IPS-15b (cell line): Measurements from ENCODE around the gene KCNH3.

Experiments used
- H3K27me3 ChIP-seq: one replicate; pipeline ENCODE4 v1.6.1; 2013; ENCODE audit warnings: low read length; ENCODE audit not compliant: control insufficient read depth, insufficient read depth
- H3K36me3 ChIP-seq: one replicate; pipeline ENCODE4 v1.6.1; 2013; ENCODE audit warnings: low read length; ENCODE audit not compliant: control insufficient read depth, insufficient read depth
- H3K4me1 ChIP-seq: one replicate; pipeline ENCODE4 v1.6.1; 2013; ENCODE audit warnings: mild to moderate bottlenecking, low read length; ENCODE audit not compliant: control insufficient read depth, insufficient read depth
- H3K4me3 ChIP-seq: one replicate; pipeline ENCODE4 v1.5.1; 2013; ENCODE audit warnings: low read depth, low read length
- H3K9ac ChIP-seq: one replicate; pipeline ENCODE4 v1.6.1; 2013; ENCODE audit warnings: low read depth, mild to moderate bottlenecking, low read length
- H3K9me3 ChIP-seq: one replicate; pipeline ENCODE4 v1.6.1; 2013; ENCODE audit warnings: mild to moderate bottlenecking, low read length; ENCODE audit not compliant: control insufficient read depth, insufficient read depth

Gene KCNH3, protein sequence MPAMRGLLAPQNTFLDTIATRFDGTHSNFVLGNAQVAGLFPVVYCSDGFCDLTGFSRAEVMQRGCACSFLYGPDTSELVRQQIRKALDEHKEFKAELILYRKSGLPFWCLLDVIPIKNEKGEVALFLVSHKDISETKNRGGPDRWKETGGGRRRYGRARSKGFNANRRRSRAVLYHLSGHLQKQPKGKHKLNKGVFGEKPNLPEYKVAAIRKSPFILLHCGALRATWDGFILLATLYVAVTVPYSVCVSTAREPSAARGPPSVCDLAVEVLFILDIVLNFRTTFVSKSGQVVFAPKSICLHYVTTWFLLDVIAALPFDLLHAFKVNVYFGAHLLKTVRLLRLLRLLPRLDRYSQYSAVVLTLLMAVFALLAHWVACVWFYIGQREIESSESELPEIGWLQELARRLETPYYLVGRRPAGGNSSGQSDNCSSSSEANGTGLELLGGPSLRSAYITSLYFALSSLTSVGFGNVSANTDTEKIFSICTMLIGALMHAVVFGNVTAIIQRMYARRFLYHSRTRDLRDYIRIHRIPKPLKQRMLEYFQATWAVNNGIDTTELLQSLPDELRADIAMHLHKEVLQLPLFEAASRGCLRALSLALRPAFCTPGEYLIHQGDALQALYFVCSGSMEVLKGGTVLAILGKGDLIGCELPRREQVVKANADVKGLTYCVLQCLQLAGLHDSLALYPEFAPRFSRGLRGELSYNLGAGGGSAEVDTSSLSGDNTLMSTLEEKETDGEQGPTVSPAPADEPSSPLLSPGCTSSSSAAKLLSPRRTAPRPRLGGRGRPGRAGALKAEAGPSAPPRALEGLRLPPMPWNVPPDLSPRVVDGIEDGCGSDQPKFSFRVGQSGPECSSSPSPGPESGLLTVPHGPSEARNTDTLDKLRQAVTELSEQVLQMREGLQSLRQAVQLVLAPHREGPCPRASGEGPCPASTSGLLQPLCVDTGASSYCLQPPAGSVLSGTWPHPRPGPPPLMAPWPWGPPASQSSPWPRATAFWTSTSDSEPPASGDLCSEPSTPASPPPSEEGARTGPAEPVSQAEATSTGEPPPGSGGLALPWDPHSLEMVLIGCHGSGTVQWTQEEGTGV

DNA sequence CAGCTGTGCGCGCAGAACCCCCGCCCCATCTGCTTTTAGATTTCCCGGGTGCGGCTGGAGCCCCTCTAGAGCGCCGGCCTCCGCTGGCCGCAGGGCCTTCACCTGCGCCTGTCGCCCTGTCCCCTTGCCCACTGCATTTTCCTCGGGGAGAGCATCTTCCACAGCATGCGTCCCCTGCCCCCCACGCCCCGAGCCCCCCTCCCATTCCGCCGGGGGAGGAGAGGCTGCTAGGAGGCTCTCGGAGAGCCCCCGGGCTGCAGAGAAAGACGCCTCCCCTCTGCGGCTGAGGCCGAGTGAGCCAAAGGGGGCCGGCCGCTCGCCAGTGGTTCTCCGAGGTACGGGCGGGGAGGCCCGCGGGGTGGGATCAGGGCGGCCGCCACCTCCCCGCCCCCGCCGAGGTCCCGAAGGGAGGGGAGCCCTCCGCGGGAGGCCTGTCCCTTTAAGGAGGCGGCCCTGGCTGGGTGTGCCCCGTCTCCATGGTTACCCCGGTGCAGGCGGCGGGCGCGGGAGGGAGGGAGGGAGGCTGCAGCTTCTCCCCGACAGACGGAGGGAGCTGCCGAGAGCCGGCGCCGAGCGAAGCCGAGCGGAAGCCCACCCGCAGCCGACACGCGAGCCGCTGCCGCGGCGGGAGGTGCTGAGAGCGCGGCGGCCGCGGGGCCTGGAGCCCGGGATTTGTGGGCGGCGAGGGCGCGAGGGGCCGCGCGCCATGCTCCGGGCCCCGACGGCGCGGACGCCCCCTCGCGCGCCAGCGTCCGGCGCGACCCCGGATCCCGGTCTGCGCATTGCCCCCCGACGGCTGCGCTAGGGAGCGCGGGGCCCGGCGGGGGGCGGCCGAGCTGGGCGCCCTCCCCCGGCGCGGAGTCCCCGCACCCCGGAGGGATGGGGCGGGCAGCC lies at the start of gene KCNH3:
KCNH3 (plus strand) TSS at position 521 of the 894 bp plus-strand sequence. CDS start 387 bp downstream, outside the sequence.
- Histone ChIP-seq H3K4me1 (peaks cover 4% of the 10 kb centered on the region), H3K4me3 (peak within 1 kb of the TSS; percentile 74), H3K27me3 (peaks cover 85% of the 10 kb centered on the region), H3K9me3 (no peaks in the 10 kb centered on the region), H3K9ac (no peak within 1 kb of the TSS), H3K36me3 (no peaks in the 10 kb centered on the region)

- Histone ChIP-seq H3K4me3 (no peak overlapping the region), H3K4me1 (peaks cover 6% of the 10 kb centered on the region), H3K27me3 (no peaks in the 10 kb centered on the region), H3K36me3 (no peaks in the 10 kb centered on the region), H3K9me3 (no peaks in the 10 kb centered on the region), H3K9ac (no peak overlapping the region)
These were observed 49.7 kb upstream of the KCNH3 start for GRCh38 chr12:49489154-49489553.

DNA sequence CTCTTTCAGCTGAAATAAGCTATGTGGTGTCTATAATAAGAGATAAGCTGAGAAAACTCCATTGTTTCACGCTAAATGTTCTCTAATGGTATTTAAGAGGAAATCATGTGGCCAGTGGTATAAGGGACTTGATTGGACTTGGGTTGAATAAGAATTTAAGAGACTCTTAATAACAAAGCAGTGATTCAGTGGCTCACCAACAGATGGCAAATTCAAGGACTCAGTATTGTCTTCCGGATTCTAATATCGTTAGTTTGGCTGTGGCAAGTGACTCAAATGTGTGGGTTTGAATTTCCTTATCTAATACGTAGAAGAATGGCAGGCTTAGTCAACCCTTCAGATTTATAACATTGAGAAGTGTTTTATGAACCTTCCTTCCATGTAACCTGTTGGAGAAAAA lies 49.1 kb upstream of the KCNH3 start:
- no peaks in the 10 kb centered on the region for H3K9me3 ChIP-seq
- no peaks in the 10 kb centered on the region for H3K36me3 ChIP-seq
- no peaks in the 10 kb centered on the region for H3K27me3 ChIP-seq
- no peak overlapping the region for H3K4me3 ChIP-seq
- no peak overlapping the region for H3K9ac ChIP-seq
- peaks cover 6% of the 10 kb centered on the region for H3K4me1 ChIP-seq

GRCh38 chr12:49491823-49492222 lies 47.0 kb upstream of the KCNH3 start:
- Histone ChIP-seq H3K36me3 (no peaks in the 10 kb centered on the region), H3K4me1 (peaks cover 6% of the 10 kb centered on the region), H3K4me3 (no peak overlapping the region), H3K27me3 (no peaks in the 10 kb centered on the region), H3K9ac (no peak overlapping the region), H3K9me3 (no peaks in the 10 kb centered on the region)

GRCh38 chr12:49493900-49494299 lies 44.9 kb upstream of the KCNH3 start:
- H3K36me3 ChIP-seq, result no peaks in the 10 kb centered on the region
- no peak overlapping the region for H3K4me3 ChIP-seq
- peaks cover 6% of the 10 kb centered on the region for H3K4me1 ChIP-seq
- H3K27me3 ChIP-seq, result no peaks in the 10 kb centered on the region
- no peak overlapping the region for H3K9ac ChIP-seq
- no peaks in the 10 kb centered on the region for H3K9me3 ChIP-seq

DNA sequence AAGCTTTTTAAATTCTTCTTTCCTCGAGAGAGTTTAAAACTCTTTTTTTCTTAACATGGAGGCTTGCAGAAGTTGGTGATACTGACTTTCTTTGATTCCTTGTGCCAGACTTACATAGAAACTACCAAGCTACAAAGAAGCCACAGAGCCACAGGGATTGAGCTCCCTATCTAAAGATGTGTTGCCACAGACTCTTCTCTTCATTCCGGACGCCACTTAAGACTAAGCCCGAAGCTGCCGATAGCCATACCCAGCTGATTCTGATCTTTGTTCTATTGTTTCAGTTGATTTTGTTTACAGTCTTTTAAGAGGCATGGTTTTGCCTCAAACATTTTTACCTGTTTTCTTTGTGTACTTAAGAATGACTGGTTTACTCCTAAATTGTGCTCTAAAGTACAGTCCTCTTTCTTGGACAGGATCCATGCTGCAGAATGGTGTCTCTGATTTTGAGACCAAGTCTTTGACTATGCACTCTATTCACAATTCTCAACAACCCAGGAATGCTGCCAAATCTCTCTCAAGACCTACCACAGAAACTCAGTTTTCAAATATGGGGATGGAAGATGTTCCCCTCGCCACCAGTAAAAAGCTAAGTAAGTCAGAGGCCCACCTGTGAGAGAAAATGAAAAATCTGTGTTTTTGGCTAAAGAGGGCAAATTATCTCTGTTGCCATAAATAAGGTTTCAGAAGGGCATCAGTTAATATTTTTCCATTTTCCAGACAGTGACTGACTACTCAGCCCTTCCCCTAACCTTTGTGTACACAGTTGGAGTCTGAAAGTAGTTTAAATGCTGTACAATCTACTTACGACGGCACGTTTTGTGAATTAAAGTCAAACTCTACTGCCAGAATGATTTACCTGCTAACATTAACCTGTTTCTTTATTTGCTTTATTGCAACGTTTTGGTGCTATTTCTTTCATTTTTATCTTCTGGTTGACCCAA lies 42.1 kb upstream of the KCNH3 start:
- H3K4me3 ChIP-seq, result no peak overlapping the region
- H3K4me1 ChIP-seq, result no peaks in the 10 kb centered on the region
- no peaks in the 10 kb centered on the region for H3K27me3 ChIP-seq
- no peaks in the 10 kb centered on the region for H3K9me3 ChIP-seq
- no peaks in the 10 kb centered on the region for H3K36me3 ChIP-seq
- H3K9ac ChIP-seq, result no peak overlapping the region

- H3K9ac ChIP-seq, result no peak overlapping the region
- no peaks in the 10 kb centered on the region for H3K4me1 ChIP-seq
- no peaks in the 10 kb centered on the region for H3K9me3 ChIP-seq
- no peak overlapping the region for H3K4me3 ChIP-seq
- H3K27me3 ChIP-seq, result no peaks in the 10 kb centered on the region
- H3K36me3 ChIP-seq, result no peaks in the 10 kb centered on the region
These were observed 36.9 kb upstream of the KCNH3 start for GRCh38 chr12:49501895-49502294.

- H3K4me3 ChIP-seq, result no peak overlapping the region
- no peak overlapping the region for H3K9ac ChIP-seq
- no peaks in the 10 kb centered on the region for H3K9me3 ChIP-seq
- no peaks in the 10 kb centered on the region for H3K36me3 ChIP-seq
- H3K27me3 ChIP-seq, result no peaks in the 10 kb centered on the region
- no peaks in the 10 kb centered on the region for H3K4me1 ChIP-seq
These were observed 36.2 kb upstream of the KCNH3 start for GRCh38 chr12:49502590-49502989.

GRCh38 chr12:49503674-49504180 lies 35.1 kb upstream of the KCNH3 start:
- Histone ChIP-seq H3K36me3 (no peaks in the 10 kb centered on the region), H3K4me1 (no peaks in the 10 kb centered on the region), H3K9ac (no peak overlapping the region), H3K9me3 (no peaks in the 10 kb centered on the region), H3K27me3 (no peaks in the 10 kb centered on the region), H3K4me3 (no peak overlapping the region)

- Histone ChIP-seq H3K9me3 (no peaks in the 10 kb centered on the region), H3K27me3 (no peaks in the 10 kb centered on the region), H3K4me1 (no peaks in the 10 kb centered on the region), H3K9ac (no peak overlapping the region), H3K4me3 (no peak overlapping the region), H3K36me3 (no peaks in the 10 kb centered on the region)
These were observed 33.2 kb upstream of the KCNH3 start for GRCh38 chr12:49505672-49506071.
